Bone marrow (tissue), 2 donors: ENCODE measurements around the gene EPN3.

Source experiments
- DNase-seq, 2 donors: peaks; one replicate each; lab custom pipeline; 2025; lab: John Stamatoyannopoulos, UW

The EPN3 gene

DNA sequence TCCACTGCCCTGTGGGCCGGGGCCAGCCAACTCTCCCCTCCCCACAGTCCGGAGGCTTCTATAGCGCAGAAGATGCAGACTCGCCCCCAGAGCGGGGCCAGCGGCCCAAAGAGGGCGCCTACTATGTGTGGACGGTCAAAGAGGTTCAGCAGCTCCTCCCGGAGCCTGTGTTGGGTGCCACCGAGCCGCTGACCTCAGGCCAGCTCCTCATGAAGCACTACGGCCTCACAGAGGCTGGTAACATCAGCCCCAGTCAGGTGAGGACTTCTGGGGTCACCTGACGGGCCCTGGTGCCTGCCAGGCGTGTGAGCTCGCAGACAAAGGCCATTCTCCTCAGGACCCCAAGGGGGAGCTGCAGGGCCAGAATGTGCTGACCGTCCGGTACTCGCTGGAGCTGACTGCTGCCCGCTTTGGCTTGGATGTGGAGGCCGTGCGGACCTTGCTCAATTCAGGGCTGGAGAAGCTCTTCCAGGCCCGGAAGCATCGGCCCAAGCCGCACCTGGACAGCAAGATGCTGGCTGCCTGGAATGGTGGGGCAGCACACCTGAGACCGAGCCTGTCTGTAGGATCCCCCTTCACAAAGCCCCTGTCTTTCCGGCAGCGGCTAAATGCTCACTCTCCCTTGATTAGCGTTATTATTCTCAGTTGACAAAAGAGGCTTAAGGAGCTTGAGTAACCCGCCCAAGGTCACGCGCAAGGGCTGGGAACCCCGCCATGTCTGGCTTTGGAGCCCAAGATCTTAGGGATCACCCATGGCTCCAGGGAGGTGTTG, 18.3 kb downstream of the EPN3 start:
- no peak for DNase-seq

GRCh38 chr17:50551433-50551815, 18.9 kb downstream of the EPN3 start:
- DNase-seq: no peak

GRCh38 chr17:50551884-50552283, 19.3 kb downstream of the EPN3 start:
- DNase-seq: no peak

- no peak for DNase-seq
These were observed 21.7 kb downstream of the EPN3 start for GRCh38 chr17:50554201-50554600.

GRCh38 chr17:50556803-50557202, 24.3 kb downstream of the EPN3 start:
- DNase-seq: no peak

DNA sequence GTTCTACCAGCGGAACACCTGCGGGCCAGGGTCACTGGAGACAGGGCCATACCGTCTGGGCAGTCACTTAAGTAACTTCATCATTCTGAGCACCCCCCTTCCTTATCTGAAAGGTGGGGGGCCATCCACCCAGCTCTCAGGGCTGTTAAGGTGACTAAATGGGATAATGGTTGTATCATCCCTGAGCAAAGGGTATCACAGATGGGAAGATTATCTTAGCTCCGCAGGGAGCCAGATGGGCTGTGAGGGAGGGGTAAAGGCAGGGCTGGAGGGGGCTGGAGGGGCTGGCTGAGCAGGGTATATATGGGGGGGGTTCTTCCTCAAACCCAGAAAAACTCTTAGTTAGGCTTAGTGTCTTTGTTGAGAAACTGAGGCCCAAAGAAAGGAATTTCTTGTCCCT, 25.1 kb downstream of the EPN3 start:
- no peak for DNase-seq

DNA sequence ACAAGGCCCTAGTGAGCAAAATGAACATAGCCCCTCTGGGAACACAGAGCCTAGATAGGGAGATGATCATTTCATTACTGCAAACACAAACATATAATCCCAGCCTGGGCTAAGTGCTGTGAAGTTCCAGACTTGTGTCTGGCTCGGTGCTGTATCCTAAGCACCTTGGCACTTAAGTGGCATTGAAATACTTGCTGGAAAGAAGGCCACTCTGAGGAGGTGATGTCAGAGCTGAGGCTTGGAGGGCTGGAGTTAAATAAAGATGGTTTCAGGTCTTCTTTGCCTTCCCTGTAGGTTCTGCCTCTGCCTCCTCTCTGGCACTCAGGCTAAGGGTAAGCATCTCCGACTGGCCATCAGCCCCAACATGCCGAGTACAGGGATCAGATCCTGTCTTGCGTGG, 25.6 kb downstream of the EPN3 start:
- DNase-seq: no peak

- no peak for DNase-seq
These were observed 26.0 kb downstream of the EPN3 start for GRCh38 chr17:50558581-50558940.

DNA sequence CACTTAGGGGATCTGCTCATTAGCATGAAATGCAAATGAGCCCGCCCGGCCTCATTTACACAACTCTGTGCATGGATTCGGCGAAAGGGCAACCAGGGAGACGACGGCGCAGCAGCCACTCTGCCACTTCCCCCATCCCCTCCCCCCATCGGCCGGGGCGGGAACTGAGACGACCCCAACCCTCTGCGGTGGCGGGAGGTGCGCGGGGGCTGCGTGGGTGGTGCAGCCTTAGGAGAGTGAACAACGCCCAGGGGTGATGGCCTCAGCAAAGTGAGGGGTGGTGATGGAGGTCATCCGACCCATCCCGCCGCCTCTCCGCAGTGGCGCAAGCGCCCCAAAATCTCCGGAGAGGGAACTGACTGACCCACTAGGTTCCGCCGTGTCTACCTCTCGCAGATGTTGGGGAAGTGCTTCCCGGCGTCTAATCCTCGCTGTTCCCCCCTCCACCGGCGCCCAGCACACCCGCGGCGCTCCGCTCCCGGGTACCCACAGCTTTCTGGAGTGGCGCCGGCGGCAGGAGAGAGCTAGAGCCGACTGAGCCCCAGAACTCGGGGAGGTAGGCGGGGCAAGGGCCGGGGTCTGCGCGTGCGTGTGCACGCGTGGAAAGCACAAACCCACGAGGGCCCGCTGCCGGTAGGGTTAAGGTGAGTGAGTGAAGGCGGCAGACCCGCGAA, 26.5 kb downstream of the EPN3 start:
- DNase-seq: no peak

GRCh38 chr17:50559674-50560184, 27.2 kb downstream of the EPN3 start:
- no peak for DNase-seq

GRCh38 chr17:50560185-50560824, 27.8 kb downstream of the EPN3 start, which contains the start of gene CACNA1G:
TSS of gene CACNA1G (plus strand) at chr17:50560715. CDS start at chr17:50561460, 745 bp downstream.
- DNase-seq: peak; percentile 35 to 51

GRCh38 chr17:50560931-50561745, 28.6 kb downstream of the EPN3 start:
- DNase-seq: no peak

GRCh38 chr17:50561746-50562141, 29.2 kb downstream of the EPN3 start:
- DNase-seq: no peak

- no peak for DNase-seq
These were observed 29.9 kb downstream of the EPN3 start for GRCh38 chr17:50562242-50563091.

DNA sequence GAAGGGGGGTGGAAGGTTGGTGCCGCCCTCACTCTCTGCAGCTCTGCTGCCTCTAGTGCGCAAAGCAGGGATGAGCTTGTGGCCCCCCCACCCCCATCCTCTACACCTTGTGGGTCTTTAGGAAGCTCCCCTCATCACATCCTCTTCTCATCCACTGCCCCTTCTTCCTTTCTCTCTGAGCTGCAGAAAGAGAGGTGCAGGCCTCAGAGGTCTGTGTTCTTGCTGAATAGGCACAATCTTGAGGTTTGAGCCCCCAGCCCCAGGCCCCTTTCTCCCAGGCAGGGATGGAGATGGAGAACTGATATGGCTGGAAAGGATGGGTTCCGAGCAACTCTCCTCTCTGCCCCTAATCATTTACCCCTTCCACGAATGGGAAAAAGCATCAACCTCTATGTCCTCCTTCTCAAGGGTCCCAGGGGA, 30.6 kb downstream of the EPN3 start:
- DNase-seq: no peak

- no peak for DNase-seq
These were observed 32.4 kb downstream of the EPN3 start for GRCh38 chr17:50564916-50565315.

DNA sequence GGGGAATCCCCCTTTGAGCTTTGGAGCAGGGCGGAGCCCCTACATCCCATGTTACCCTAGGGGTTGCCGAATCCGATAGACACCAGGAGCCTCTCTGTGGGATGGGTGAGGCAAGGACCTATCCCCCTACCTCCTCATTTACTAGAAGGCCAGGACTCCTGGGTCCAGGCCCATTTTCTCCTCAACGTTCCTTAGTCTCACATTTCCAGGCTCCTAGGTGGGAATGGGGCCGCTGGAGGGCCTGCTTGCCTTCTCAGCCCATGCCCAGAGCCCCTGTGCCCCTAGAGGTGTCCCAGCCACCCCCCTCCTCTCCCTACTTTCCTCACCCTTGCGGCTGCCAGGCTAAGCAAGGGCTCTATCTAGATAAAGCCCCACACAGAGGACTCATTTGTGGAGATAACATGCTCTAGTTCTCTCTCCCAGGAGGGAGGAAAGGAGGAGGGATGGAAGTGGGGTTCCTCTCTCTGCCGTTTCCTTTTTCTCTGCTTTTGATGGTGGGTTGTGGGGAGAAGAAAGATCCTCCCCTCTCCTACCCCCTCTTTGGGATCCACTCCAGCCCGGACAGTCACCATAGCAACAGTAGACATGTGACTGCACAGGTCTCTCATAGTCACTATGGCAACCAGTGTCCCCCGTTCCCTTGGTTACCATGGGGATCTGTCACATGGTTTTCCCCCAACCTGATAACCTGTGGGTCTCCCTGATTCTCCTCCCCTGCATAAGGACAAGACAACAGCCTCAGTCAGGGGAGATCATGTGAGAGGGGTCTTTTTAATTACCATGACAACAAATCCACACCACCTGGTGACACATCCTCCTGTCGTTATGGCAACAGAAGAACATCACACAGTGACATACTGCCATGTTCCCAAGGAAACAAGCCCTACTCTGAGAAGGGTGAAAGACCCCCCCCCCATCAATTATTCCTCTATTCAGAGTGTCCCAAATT, 33.1 kb downstream of the EPN3 start:
- no peak for DNase-seq

DNA sequence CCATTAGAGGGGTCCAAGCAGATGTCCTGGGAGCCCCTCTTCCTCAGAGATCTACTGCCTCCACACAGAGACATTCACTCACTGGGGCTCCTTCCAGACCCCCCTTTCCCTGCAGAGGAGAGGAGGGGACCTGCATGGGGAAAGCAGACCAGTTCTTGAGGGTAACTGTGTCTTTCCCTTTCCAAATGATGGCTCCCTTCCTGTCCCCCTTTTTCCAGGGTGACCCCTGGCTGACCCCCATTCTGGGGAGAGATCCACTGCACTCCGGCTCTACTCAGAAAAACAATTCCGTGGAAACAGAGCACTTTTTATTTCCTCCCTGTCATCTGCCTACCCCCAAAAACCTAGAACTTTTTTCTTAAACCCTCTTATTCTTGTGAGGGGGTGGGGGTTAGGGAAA, 34.4 kb downstream of the EPN3 start:
- DNase-seq: no peak

- no peak for DNase-seq
These were observed 36.1 kb downstream of the EPN3 start for GRCh38 chr17:50568659-50569058.

DNA sequence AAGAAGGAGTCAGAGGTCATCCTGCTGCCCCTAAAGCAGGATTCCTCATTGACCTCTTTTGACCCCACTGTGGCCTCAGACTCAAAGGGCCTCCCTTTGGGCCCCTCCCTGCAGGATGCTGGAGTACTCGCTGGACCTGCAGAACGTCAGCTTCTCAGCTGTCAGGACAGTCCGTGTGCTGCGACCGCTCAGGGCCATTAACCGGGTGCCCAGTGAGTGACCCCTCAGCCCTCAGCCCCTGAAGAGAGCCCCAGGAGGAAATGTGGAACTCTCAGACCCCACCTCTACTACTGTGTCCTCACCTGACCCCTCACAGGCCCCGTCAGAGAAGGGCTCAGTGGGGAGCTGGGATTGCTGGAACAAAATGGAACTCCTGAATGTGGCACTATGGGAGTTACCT, 37.1 kb downstream of the EPN3 start:
- no peak for DNase-seq
